HepG2 (cell line): Measurements from ENCODE around the gene DSCAML1. TPM values are rescaled to one million over a fixed set of nuclear protein-coding genes. Genes with fewer than 3 reads are reported as not detected.

Source experiments
- ATAC-seq: fragments of 200-7000 bp; cut with Tn5 transposase; 3 replicates; pipeline ENCODE4 v1.9.1; 2020; ENCODE audit warnings: mild to moderate bottlenecking, moderate library complexity
- BruUV-seq: library from RNA; stranded (reverse); fragments of 400-500 nt; replicated peaks from 2 replicates; lab custom pipeline; 2021; lab: Mats Ljungman, UMichigan
- CTCF ChIA-PET: fragments of 300-600 bp; formaldehyde crosslinking; extraction: SDS; loops from one replicate; lab custom pipeline; 2021; ENCODE audit warnings: low total read pairs, inconsistent platforms, low intra/inter-chr PET ratio; lab: Yijun Ruan, JAX
- POLR2A ChIA-PET: fragments of 350-600 bp; sonication (Branson Sonifier 250); formaldehyde crosslinking; loops from one replicate; lab custom pipeline; 2020; ENCODE audit warnings: antibody characterized with exemption, inconsistent platforms; lab: Yijun Ruan, JAX
- DNase-seq: peaks from one replicate; pipeline ENCODE4 v3.0.0-alpha.2; 2015; ENCODE audit warnings: low spot score
- FAIRE-seq: peaks from 3 replicates; lab custom pipeline; 2011; peaks lifted over from hg19 to GRCh38; lab: Jason Lieb, UNC
- H2AFZ ChIP-seq: one replicate; pipeline ENCODE4 v1.6.1; 2011; ENCODE audit warnings: low read length, inconsistent platforms
- H3K27ac ChIP-seq: fragments of 300-600 bp; 3 replicates; pipeline ENCODE4 v1.8.0; 2011; ENCODE audit warnings: mixed run types, mild to moderate bottlenecking, mixed read lengths, low read length, inconsistent platforms; ENCODE audit not compliant: insufficient read depth; ENCODE audit errors: extremely low read length
- H3K27me3 ChIP-seq, 2 experiments: fragments of 200-600 bp in 1 of 2; 2 replicates in 1 of 2; 3 replicates in 1 of 2; pipeline versions ENCODE4 v1.6.0 to v1.8.0; 2011; ENCODE audit warnings: low read length in 2 of 2, mild to moderate bottlenecking in 2 of 2, moderate library complexity in 2 of 2, inconsistent platforms in 1 of 2; ENCODE audit not compliant: insufficient read depth in 2 of 2, control insufficient read depth in 1 of 2
- H3K36me3 ChIP-seq, 2 experiments: fragments of 200-600 bp in 1 of 2; replicated peaks in 1 of 2; 2 replicates in 1 of 2; 3 replicates in 1 of 2; pipeline versions ENCODE4 v1.5.1 to v1.8.0; 2011; ENCODE audit warnings: low read length in 2 of 2, inconsistent platforms in 1 of 2; ENCODE audit not compliant: insufficient read depth in 2 of 2, control insufficient read depth in 1 of 2
- H3K4me1 ChIP-seq: 2 replicates; pipeline ENCODE4 v1.5.1; 2012; ENCODE audit warnings: low read length, inconsistent platforms; ENCODE audit not compliant: insufficient read depth
- H3K4me2 ChIP-seq: 2 replicates; pipeline ENCODE4 v1.6.0; 2011; ENCODE audit warnings: low read depth, low read length, inconsistent platforms
- H3K4me3 ChIP-seq, 3 experiments: fragments of 200-600 bp in 1 of 3; sonication (generic), shearing (Covaris generic) in 1 of 3; replicated peaks in 1 of 3; 2 replicates each; pipeline ENCODE4 v1.5.1; 2011 to 2016; ENCODE audit warnings: low read length in 3 of 3, inconsistent platforms in 2 of 3, low read depth in 2 of 3, mild to moderate bottlenecking in 2 of 3, control low read depth in 1 of 3, mixed read lengths in 1 of 3; ENCODE audit not compliant: insufficient read depth in 1 of 3
- H3K79me2 ChIP-seq: one replicate; pipeline ENCODE4 v1.6.1; 2011; ENCODE audit warnings: low read length, inconsistent platforms; ENCODE audit not compliant: insufficient read depth
- H3K9ac ChIP-seq: 2 replicates; pipeline ENCODE4 v1.6.0; 2011; ENCODE audit warnings: mild to moderate bottlenecking, low read depth, low read length, inconsistent platforms; ENCODE audit not compliant: insufficient read depth
- H3K9me3 ChIP-seq: 2 replicates; pipeline ENCODE4 v1.5.1; 2012; ENCODE audit warnings: mild to moderate bottlenecking, low read length
- H4K20me1 ChIP-seq: 2 replicates; pipeline ENCODE4 v1.6.0; 2011; ENCODE audit warnings: inconsistent platforms, mild to moderate bottlenecking, low read length, moderate library complexity; ENCODE audit not compliant: insufficient read depth
- ATF2 ChIP-seq: sonication (generic); formaldehyde crosslinking; IDR thresholded peaks from 2 replicates; pipeline ENCODE4 v1.4.0; 2020; ENCODE audit warnings: missing genetic modification reagents
- NFIC ChIP-seq: IDR thresholded peaks from 2 replicates; pipeline ENCODE4 v1.6.1; 2012; ENCODE audit warnings: mild to moderate bottlenecking, low read length, inconsistent platforms
- REPIN1 ChIP-seq: sonication (generic); formaldehyde crosslinking; IDR thresholded peaks from 2 replicates; pipeline ENCODE4 v1.8.0; 2022; ENCODE audit warnings: missing genetic modification reagents, low read depth, mild to moderate bottlenecking, borderline replicate concordance
- SRSF9 ChIP-seq: fragments of 200-400 bp; formaldehyde crosslinking; IDR thresholded peaks from 2 replicates; pipeline ENCODE4 v1.6.1; 2018; ENCODE audit warnings: borderline replicate concordance, mild to moderate bottlenecking, low read depth, low read length; ENCODE audit not compliant: insufficient read depth, poor library complexity, severe bottlenecking
- ZMYM4 ChIP-seq: sonication (generic); formaldehyde crosslinking; IDR thresholded peaks from 2 replicates; pipeline ENCODE4 v1.8.1; 2023; ENCODE audit warnings: mild to moderate bottlenecking, missing genetic modification reagents
- ZNF747 ChIP-seq: sonication (generic); formaldehyde crosslinking; IDR thresholded peaks from 2 replicates; pipeline ENCODE4 v1.8.1; 2023; ENCODE audit warnings: missing genetic modification reagents, mild to moderate bottlenecking, borderline replicate concordance
- ZNF790 ChIP-seq: sonication (generic); formaldehyde crosslinking; IDR thresholded peaks from 2 replicates; pipeline ENCODE4 v1.8.0; 2022; ENCODE audit warnings: missing genetic modification reagents, mild to moderate bottlenecking, borderline replicate concordance
- ZNF83 ChIP-seq: sonication (generic); formaldehyde crosslinking; IDR thresholded peaks from 2 replicates; pipeline ENCODE4 v1.4.0; 2020; ENCODE audit warnings: missing genetic modification reagents, mild to moderate bottlenecking, borderline replicate concordance
- WGBS: methylation state at CpG from one replicate; pipeline ENCODE4 v1.1.6; 2017; ENCODE audit warnings: low lambda C conversion rate; 5-methylcytosine and 5-hydroxymethylcytosine counted together
- in situ Hi-C: cut with HindIII; loops from 2 replicates; pipeline ENCODE4 v1.10.0; 2017; ENCODE audit warnings: low pct_unique_long_range_greater_than_20kb; ENCODE audit not compliant: extremely low pct_ligation_motif_present
- intact Hi-C: fragments of 100-400 bp; cut with micrococcal nuclease; formaldehyde crosslinking; loops from one replicate; pipeline ENCODE4 v1.10.0; 2022; ENCODE audit not compliant: unreplicated experiment
- polyA plus RNA-seq, 8 experiments: library from polyadenylated mRNA; depleted of rRNA in 3 of 8; stranded (reverse) in 7 of 8; unstranded in 1 of 8; fragments of >200 nt; fragmentation: Illumina TruSeq in 4 of 8; extraction: Trizol in 4 of 8; gene quantifications; 2 replicates each; pipeline versions ENCODE4 v1.2.1 to v1.2.3, GENCODE V29; 2011 to 2016; ENCODE audit warnings: low read depth in 4 of 8, missing spikeins in 1 of 8, mixed read lengths in 1 of 8; ENCODE audit not compliant: insufficient read depth in 1 of 8
- total RNA-seq, 5 experiments: library from RNA; depleted of rRNA; stranded (reverse); fragments of >200 nt; fragmentation: Illumina TruSeq; extraction: Trizol; gene quantifications; 2 replicates each; pipeline ENCODE4 v1.2.3, GENCODE V29; 2016; ENCODE audit warnings: low read depth in 1 of 5

The DSCAML1 gene
- total and polyA plus RNA-seq, 2 of the 13 experiments (the other 11 are each of a cell fraction or from before 2014, with no cell fraction given), result 0.29 to 0.40 TPM

GRCh38 chr11:117806846-117807245, 9.8 kb upstream of the DSCAML1 start:
- no peaks in the 10 kb centered on the region for H3K4me1 ChIP-seq
- FAIRE-seq, result no peak
- CTCF ChIA-PET, result interaction anchor here (2.3 to 3.8 kb wide), 3 partner anchors 11 to 247 kb away, joined by 11 to 42 read pairs (median 21); no protein-coding TSS in a partner anchor
- no peaks in the 10 kb centered on the region; a peak in 1 of 5 replicates for H3K27me3 ChIP-seq
- no peak overlapping the region for H3K27ac ChIP-seq
- H3K9ac ChIP-seq, result no peak overlapping the region
- TF ChIP-seq ATF2 (no peak), ZMYM4 (CRISPR knock-in tag) (no peak), NFIC (no peak), ZNF83 (CRISPR knock-in tag) (no peak), ZNF747 (no peak), SRSF9 (no peak), ZNF790 (CRISPR knock-in tag) (no peak), REPIN1 (CRISPR knock-in tag) (no peak)
- H2AFZ ChIP-seq, result no peak overlapping the region
- H3K36me3 ChIP-seq, result no peaks in the 10 kb centered on the region
- POLR2A ChIA-PET, result interaction anchor here (1.5 kb wide), 1 partner anchor 11 kb away, joined by 3 read pairs; no protein-coding TSS in a partner anchor
- H4K20me1 ChIP-seq, result no peaks in the 10 kb centered on the region
- in situ Hi-C loops (loop anchor here (5.0 kb wide), 1 partner anchor 365 kb away; no protein-coding TSS in a partner anchor), intact Hi-C loops (no loop called here)
- H3K4me2 ChIP-seq, result no peak overlapping the region
- 76% methylated on average over 5 of the region's 5 CpGs for WGBS
- no TSS peak for BruUV-seq
- DNase-seq, result no peak
- no peaks in the 10 kb centered on the region for H3K79me2 ChIP-seq
- no peak overlapping the region for H3K4me3 ChIP-seq
- ATAC-seq, result no peak
- no peaks in the 10 kb centered on the region for H3K9me3 ChIP-seq
